Kidney (tissue), 14 donors: ENCODE measurements around the gene METRN. TPM values are rescaled to one million over a fixed set of nuclear protein-coding genes. Genes with fewer than 3 reads are reported as not detected.

Experiments used
- DNase-seq, 5 donors: peaks; one replicate each; pipeline ENCODE4 v3.0.0-alpha.2; 2013 to 2020
- FAIRE-seq: peaks from 2 replicates; lab custom pipeline; 2012; peaks lifted over from hg19 to GRCh38; lab: Jason Lieb, UNC
- H3K27ac ChIP-seq, 2 donors: one replicate each; pipeline ENCODE4 v1.7.0; 2013; ENCODE audit warnings: low read depth in 2 of 2, low read length in 2 of 2, inconsistent platforms in 1 of 2
- H3K27me3 ChIP-seq: one replicate; pipeline ENCODE4 v1.7.1; 2013; ENCODE audit warnings: low read length, inconsistent platforms; ENCODE audit not compliant: control insufficient read depth, insufficient read depth
- H3K36me3 ChIP-seq, 3 donors: one replicate each; pipeline versions ENCODE4 v1.7.0 to v1.7.1; 2013; ENCODE audit warnings: low read length in 3 of 3, control low read depth in 1 of 3, inconsistent platforms in 1 of 3; ENCODE audit not compliant: insufficient read depth in 3 of 3, control insufficient read depth in 2 of 3
- H3K4me1 ChIP-seq, 3 donors: one replicate each; pipeline versions ENCODE4 v1.7.0 to v1.7.1; 2013; ENCODE audit warnings: low read length in 3 of 3, inconsistent platforms in 1 of 3, low read depth in 1 of 3; ENCODE audit not compliant: control insufficient read depth in 2 of 3, insufficient read depth in 2 of 3
- H3K4me3 ChIP-seq, 3 donors: one replicate each; pipeline versions ENCODE4 v1.7.0 to v1.8.1; 2013; ENCODE audit warnings: low read length in 3 of 3, control low read depth in 1 of 3, inconsistent platforms in 1 of 3
- H3K9ac ChIP-seq, 3 donors: one replicate each; pipeline versions ENCODE4 v1.7.0 to v1.7.1; 2013; ENCODE audit warnings: low read length in 3 of 3, control low read depth in 1 of 3, inconsistent platforms in 1 of 3
- H3K9me3 ChIP-seq, 3 donors: one replicate each; pipeline versions ENCODE4 v1.7.0 to v1.7.1; 2013; ENCODE audit warnings: low read length in 3 of 3, control low read depth in 1 of 3, inconsistent platforms in 1 of 3; ENCODE audit not compliant: control insufficient read depth in 2 of 3, insufficient read depth in 1 of 3
- intact Hi-C: fragments of 100-400 bp; cut with DNase I; formaldehyde crosslinking; loops from one replicate; pipeline ENCODE4 v1.11.1; 2022
- polyA plus RNA-seq: library from polyadenylated mRNA; stranded (reverse); fragments of 350-450 nt; fragmentation: Illumina TruSeq; extraction: RNeasy Lipid Tissue Mini Kit (QIAGEN cat#74804); gene quantifications from one replicate; pipeline ENCODE4 v1.2.3, GENCODE V29; 2014; ENCODE audit warnings: low read depth, low replicate concordance; ENCODE audit not compliant: insufficient read depth
- total RNA-seq: library from RNA; stranded (reverse); fragmentation: NEBNext Ultra II Directional; extraction: Animal tissue kit (Norgen Biotek cat#: 25700); gene quantifications from one replicate; pipeline ENCODE4 v1.2.1, GENCODE V29; 2021
- TF ChIP-seq, protein P1 (sequence below): IDR thresholded peaks from 3 replicates; pipeline ENCODE4 v1.5.1; 2012; ENCODE audit warnings: mild to moderate bottlenecking, moderate library complexity, borderline replicate concordance; ENCODE audit not compliant: insufficient read depth; ENCODE audit errors: extremely low read depth
- donor health status: control.
- donor health status: control.
- donor health status: control.
- donor health status: control.
- donor health status: control.
- donor health status: DM: yes; HTN: yes; CAD: no.
- donor health status: Normal renal cell carcinoma (clear cell type).

Gene METRN
- total and polyA plus RNA-seq, 2 donors from 2014 or later: 34.9 to 114 TPM

DNA sequence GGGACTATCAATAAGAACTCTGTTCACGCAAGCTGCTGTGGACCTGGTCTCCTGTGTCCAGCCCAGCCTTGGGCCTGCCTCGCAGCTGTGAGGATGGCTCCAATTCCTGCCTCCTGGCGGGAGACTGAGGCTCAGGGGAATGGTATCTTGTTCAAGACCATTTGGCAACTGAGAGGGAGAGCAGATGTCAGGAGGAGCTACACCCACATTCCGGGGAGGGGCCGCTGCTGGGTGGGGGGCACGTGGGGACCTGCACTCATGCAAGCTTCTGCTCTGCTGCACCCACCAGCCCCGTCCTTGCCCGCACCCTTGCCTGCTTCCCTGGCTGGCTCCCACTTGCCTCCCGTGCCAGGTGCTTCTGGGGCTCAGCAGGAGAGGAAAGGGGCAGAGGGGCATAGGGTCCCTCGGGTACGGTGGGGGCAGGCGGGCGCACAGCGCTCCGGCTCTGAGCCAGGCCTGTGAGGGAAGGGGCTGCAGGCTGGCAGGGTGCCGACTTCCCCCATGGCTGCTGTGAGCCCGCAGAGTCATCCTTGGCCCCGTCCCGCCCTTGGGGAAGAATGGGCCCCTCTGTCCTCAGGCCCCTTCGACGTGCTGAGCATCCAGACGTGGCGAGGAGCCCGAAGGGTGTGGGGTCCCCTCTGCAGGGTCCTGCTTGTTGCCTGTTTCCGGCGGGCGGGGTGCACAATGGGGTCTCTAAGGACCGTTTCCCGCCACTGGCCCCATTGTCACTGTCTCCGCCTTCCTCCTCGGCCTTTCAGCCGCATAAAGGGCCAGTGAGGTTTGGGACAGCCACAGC, 2.7 kb downstream of the METRN start:
- no peaks in the 10 kb centered on the region for H3K27me3 ChIP-seq
- no peak overlapping the region for H3K4me3 ChIP-seq
- peaks cover 0 to 38% (median 4%) of the 10 kb centered on the region in 3 donors for H3K4me1 ChIP-seq
- H3K36me3 ChIP-seq: no peaks in the 10 kb centered on the region
- TF ChIP-seq, protein P1, sequence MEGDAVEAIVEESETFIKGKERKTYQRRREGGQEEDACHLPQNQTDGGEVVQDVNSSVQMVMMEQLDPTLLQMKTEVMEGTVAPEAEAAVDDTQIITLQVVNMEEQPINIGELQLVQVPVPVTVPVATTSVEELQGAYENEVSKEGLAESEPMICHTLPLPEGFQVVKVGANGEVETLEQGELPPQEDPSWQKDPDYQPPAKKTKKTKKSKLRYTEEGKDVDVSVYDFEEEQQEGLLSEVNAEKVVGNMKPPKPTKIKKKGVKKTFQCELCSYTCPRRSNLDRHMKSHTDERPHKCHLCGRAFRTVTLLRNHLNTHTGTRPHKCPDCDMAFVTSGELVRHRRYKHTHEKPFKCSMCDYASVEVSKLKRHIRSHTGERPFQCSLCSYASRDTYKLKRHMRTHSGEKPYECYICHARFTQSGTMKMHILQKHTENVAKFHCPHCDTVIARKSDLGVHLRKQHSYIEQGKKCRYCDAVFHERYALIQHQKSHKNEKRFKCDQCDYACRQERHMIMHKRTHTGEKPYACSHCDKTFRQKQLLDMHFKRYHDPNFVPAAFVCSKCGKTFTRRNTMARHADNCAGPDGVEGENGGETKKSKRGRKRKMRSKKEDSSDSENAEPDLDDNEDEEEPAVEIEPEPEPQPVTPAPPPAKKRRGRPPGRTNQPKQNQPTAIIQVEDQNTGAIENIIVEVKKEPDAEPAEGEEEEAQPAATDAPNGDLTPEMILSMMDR: no peak
- no peak overlapping the region for H3K9ac ChIP-seq
- H3K27ac ChIP-seq: no peak overlapping the region
- FAIRE-seq: no peak
- no peak for DNase-seq
- no peaks in the 10 kb centered on the region for H3K9me3 ChIP-seq
- intact Hi-C loops: no loop called here

- no peaks in the 10 kb centered on the region for H3K27me3 ChIP-seq
- no peak overlapping the region for H3K9ac ChIP-seq
- intact Hi-C loops: no loop called here
- H3K4me1 ChIP-seq: peaks cover 0 to 38% (median 4%) of the 10 kb centered on the region in 3 donors
- no peak overlapping the region for H3K27ac ChIP-seq
- H3K36me3 ChIP-seq: no peaks in the 10 kb centered on the region
- H3K4me3 ChIP-seq: no peak overlapping the region
- no peaks in the 10 kb centered on the region for H3K9me3 ChIP-seq
- FAIRE-seq: no peak
- no peak for DNase-seq
- TF ChIP-seq, protein P1: no peak
Measured at GRCh38 chr16:718389-718788, 3.5 kb downstream of the METRN start.

- intact Hi-C loops: no loop called here
- Histone ChIP-seq H3K27me3 (no peaks in the 10 kb centered on the region), H3K36me3 (no peaks in the 10 kb centered on the region), H3K9ac (no peak overlapping the region), H3K9me3 (no peaks in the 10 kb centered on the region), H3K4me3 (no peak overlapping the region), H3K4me1 (peaks cover 0 to 38% (median 4%) of the 10 kb centered on the region in 3 donors), H3K27ac (no peak overlapping the region)
- DNase-seq (no peak), FAIRE-seq (no peak)
- TF ChIP-seq, protein P1: no peak
Measured at GRCh38 chr16:718922-719321, 4.0 kb downstream of the METRN start.
